SK-N-SH treated with all-trans-retinoic acid at 6 μM for 48 hours (cell line): ENCODE results near the gene SLC17A5.
A peak's percentile ranks its signal among the peaks of the same experiment; 100 is the strongest.

Experiments
- ATAC-seq: fragments of 200-7000 bp; cut with Tn5 transposase; 3 replicates; pipeline ENCODE4 v1.9.1; 2020; ENCODE audit warnings: mild to moderate bottlenecking, moderate library complexity
- ARNTL ChIP-seq: fragments of 450-650 bp; formaldehyde crosslinking; IDR thresholded peaks from 2 replicates; pipeline ENCODE4 v1.5.0; 2020; ENCODE audit warnings: low read depth, mild to moderate bottlenecking, moderate library complexity, borderline replicate concordance
- BACH2 ChIP-seq: fragments of 250-450 bp; sonication (Bioruptor Pico); IDR thresholded peaks from 2 replicates; pipeline ENCODE4 v1.9.0; 2021; ENCODE audit warnings: mild to moderate bottlenecking, borderline replicate concordance
- CREB5 ChIP-seq: fragments of 250-450 bp; sonication (Bioruptor Pico); IDR thresholded peaks from 2 replicates; pipeline ENCODE4 v1.5.1; 2020; ENCODE audit warnings: low read depth, mild to moderate bottlenecking, moderate library complexity
- CSDC2 ChIP-seq: fragments of 250-450 bp; sonication (Bioruptor Pico); IDR thresholded peaks from 2 replicates; pipeline ENCODE4 v1.5.0; 2020; ENCODE audit warnings: mild to moderate bottlenecking, moderate library complexity
- CSRNP3 ChIP-seq: fragments of 250-450 bp; sonication (Bioruptor Pico); IDR thresholded peaks from 2 replicates; pipeline ENCODE4 v1.5.1; 2021; ENCODE audit warnings: mild to moderate bottlenecking, moderate library complexity
- ESRRG ChIP-seq: fragments of 250-450 bp; sonication (Bioruptor Pico); IDR thresholded peaks from 2 replicates; pipeline ENCODE4 v1.6.1; 2021; ENCODE audit warnings: mild to moderate bottlenecking
- GLIS3 ChIP-seq: fragments of 250-450 bp; sonication (Bioruptor Pico); IDR thresholded peaks from 2 replicates; pipeline ENCODE4 v1.5.0; 2020; ENCODE audit warnings: mild to moderate bottlenecking, moderate library complexity
- ISL1 ChIP-seq: fragments of 250-450 bp; sonication (Bioruptor Pico); IDR thresholded peaks from 2 replicates; pipeline ENCODE4 v2.1.2; 2022; ENCODE audit warnings: mild to moderate bottlenecking, moderate library complexity
- OSR1 ChIP-seq: fragments of 250-450 bp; sonication (Bioruptor Pico); IDR thresholded peaks from 2 replicates; pipeline ENCODE4 v1.8.0; 2022; ENCODE audit warnings: moderate library complexity, mild to moderate bottlenecking, inconsistent platforms
- PPARA ChIP-seq: fragments of 250-450 bp; sonication (Bioruptor Pico); IDR thresholded peaks from 2 replicates; pipeline ENCODE4 v1.5.0; 2020; ENCODE audit warnings: mild to moderate bottlenecking, borderline replicate concordance
- RARB ChIP-seq: fragments of 250-450 bp; sonication (Bioruptor Pico); IDR thresholded peaks from 2 replicates; pipeline ENCODE4 v1.8.0; 2021; ENCODE audit warnings: mild to moderate bottlenecking, moderate library complexity
- SNAI2 ChIP-seq: fragments of 250-450 bp; sonication (Bioruptor Pico); IDR thresholded peaks from 2 replicates; pipeline ENCODE4 v1.5.0; 2020; ENCODE audit warnings: mild to moderate bottlenecking, moderate library complexity
- TCF4 ChIP-seq: fragments of 250-450 bp; sonication (Bioruptor Pico); IDR thresholded peaks from 2 replicates; pipeline ENCODE4 v1.8.0; 2021; ENCODE audit warnings: mild to moderate bottlenecking, moderate library complexity, borderline replicate concordance
- TOX ChIP-seq: fragments of 250-450 bp; sonication (Bioruptor Pico); IDR thresholded peaks from 2 replicates; pipeline ENCODE4 v1.8.0; 2021; ENCODE audit warnings: mild to moderate bottlenecking, moderate library complexity, borderline replicate concordance
- TSHZ2 ChIP-seq: fragments of 250-450 bp; sonication (Bioruptor Pico); IDR thresholded peaks from 2 replicates; pipeline ENCODE4 v1.5.0; 2020; ENCODE audit warnings: mild to moderate bottlenecking, moderate library complexity
- ZC3H10 ChIP-seq: fragments of 250-450 bp; sonication (Bioruptor Pico); IDR thresholded peaks from 2 replicates; pipeline ENCODE4 v1.5.1; 2021; ENCODE audit warnings: mild to moderate bottlenecking, moderate library complexity
- ZFP3 ChIP-seq: fragments of 250-450 bp; sonication (Bioruptor Pico); IDR thresholded peaks from 2 replicates; pipeline ENCODE4 v1.5.0; 2020; ENCODE audit warnings: mild to moderate bottlenecking, moderate library complexity
- ZFP30 ChIP-seq: fragments of 450-650 bp; formaldehyde crosslinking; IDR thresholded peaks from 2 replicates; pipeline ENCODE4 v1.5.0; 2022; ENCODE audit warnings: mild to moderate bottlenecking, moderate library complexity
- ZNF565 ChIP-seq: fragments of 450-650 bp; formaldehyde crosslinking; conservative IDR thresholded peaks from 2 replicates; pipeline ENCODE4 v1.5.0; 2020; ENCODE audit warnings: low read depth, mild to moderate bottlenecking, moderate library complexity
- ZNF70 ChIP-seq: fragments of 450-650 bp; formaldehyde crosslinking; IDR thresholded peaks from 2 replicates; pipeline ENCODE4 v1.5.0; 2020; ENCODE audit warnings: mild to moderate bottlenecking, moderate library complexity
- ZNF8 ChIP-seq: fragments of 450-650 bp; formaldehyde crosslinking; IDR thresholded peaks from 2 replicates; pipeline ENCODE4 v1.5.0; 2020; ENCODE audit warnings: mild to moderate bottlenecking, moderate library complexity
- TF ChIP-seq, protein P1 (sequence below): fragments of 250-450 bp; sonication (Bioruptor Pico); IDR thresholded peaks from 2 replicates; pipeline ENCODE4 v1.8.0; 2020; ENCODE audit warnings: mild to moderate bottlenecking, moderate library complexity, borderline replicate concordance
- TF ChIP-seq, protein P2 (sequence below): fragments of 250-450 bp; sonication (Bioruptor Pico); IDR thresholded peaks from 2 replicates; pipeline ENCODE4 v1.8.0; 2021; ENCODE audit warnings: low read depth, mild to moderate bottlenecking, moderate library complexity, borderline replicate concordance

Gene SLC17A5

DNA sequence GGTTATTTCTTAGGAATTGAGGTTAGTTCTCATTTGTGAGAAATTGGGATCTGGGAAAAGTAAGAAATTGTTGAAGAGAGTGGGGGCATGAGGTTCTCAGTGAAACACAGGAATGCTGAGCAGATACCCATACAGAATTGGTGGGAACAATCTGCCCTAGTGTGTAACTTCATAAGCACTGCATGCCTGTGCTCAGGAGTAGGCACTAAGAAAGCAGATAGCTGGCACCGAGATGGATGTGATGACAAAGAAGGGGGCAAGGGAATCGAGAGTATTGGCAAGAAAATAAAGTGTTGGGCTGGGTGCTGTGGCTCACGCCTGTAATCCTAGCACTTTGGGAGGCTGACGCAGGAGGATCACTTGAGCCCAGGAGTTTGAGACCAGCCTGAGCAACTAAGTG is 4.0 kb downstream of the SLC17A5 start (continued):
- no peak for TF ChIP-seq TSHZ2 (CRISPR knock-in tag)
- no peak for TF ChIP-seq ARNTL
- no peak for TF ChIP-seq BACH2 (CRISPR knock-in tag)
- TF ChIP-seq ESRRG, result no peak
- no peak for TF ChIP-seq TOX (CRISPR knock-in tag)
- TF ChIP-seq, all 23 proteins: peak for 0

DNA sequence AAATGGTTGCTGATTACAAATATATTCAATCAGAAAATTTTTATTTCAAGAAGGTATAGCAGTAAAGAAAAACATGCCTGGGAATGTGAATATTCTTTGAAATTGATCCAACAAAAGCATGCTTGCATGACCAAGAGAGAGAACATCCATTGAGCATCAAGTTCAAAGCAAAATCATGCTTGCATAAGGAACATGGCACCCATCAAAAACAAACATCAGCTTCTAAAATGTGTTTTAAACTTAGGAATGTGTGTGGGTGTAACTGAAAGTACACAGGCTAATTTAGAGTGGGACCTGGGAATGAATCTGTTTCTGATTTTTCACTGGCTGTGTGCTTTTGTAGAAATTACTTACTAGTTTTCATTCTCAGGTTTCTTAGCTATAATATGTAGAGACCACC is 5.6 kb downstream of the SLC17A5 start:
- no peak for ATAC-seq
- no peak for TF ChIP-seq TCF4
- no peak for TF ChIP-seq ZC3H10 (CRISPR knock-in tag)

- TF ChIP-seq TCF4, result no peak
- no peak for TF ChIP-seq RARB
- TF ChIP-seq CSDC2 (CRISPR knock-in tag), result no peak
- no peak for TF ChIP-seq ZC3H10 (CRISPR knock-in tag)
- no peak for TF ChIP-seq ZFP3 (CRISPR knock-in tag)
- TF ChIP-seq ZNF8, result no peak
- no peak for TF ChIP-seq ZFP30
- TF ChIP-seq CREB5 (CRISPR knock-in tag), result no peak
- no peak for TF ChIP-seq CSRNP3 (CRISPR knock-in tag)
- TF ChIP-seq, protein P1, sequence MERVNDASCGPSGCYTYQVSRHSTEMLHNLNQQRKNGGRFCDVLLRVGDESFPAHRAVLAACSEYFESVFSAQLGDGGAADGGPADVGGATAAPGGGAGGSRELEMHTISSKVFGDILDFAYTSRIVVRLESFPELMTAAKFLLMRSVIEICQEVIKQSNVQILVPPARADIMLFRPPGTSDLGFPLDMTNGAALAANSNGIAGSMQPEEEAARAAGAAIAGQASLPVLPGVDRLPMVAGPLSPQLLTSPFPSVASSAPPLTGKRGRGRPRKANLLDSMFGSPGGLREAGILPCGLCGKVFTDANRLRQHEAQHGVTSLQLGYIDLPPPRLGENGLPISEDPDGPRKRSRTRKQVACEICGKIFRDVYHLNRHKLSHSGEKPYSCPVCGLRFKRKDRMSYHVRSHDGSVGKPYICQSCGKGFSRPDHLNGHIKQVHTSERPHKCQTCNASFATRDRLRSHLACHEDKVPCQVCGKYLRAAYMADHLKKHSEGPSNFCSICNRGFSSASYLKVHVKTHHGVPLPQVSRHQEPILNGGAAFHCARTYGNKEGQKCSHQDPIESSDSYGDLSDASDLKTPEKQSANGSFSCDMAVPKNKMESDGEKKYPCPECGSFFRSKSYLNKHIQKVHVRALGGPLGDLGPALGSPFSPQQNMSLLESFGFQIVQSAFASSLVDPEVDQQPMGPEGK (CRISPR knock-in tag), result no peak
- no peak for TF ChIP-seq ARNTL
- TF ChIP-seq GLIS3 (CRISPR knock-in tag), result no peak
- peak; percentile 24 for ATAC-seq
Measured at GRCh38 chr6:73644941-73645591, 8.7 kb downstream of the SLC17A5 start.

GRCh38 chr6:73644030-73644429 is 9.8 kb downstream of the SLC17A5 start:
- TF ChIP-seq RARB (no peak), ISL1 (no peak), ZFP3 (CRISPR knock-in tag) (no peak), GLIS3 (CRISPR knock-in tag) (no peak), ARNTL (no peak), OSR1 (CRISPR knock-in tag) (no peak), CSDC2 (CRISPR knock-in tag) (no peak), TCF4 (no peak), ZC3H10 (CRISPR knock-in tag) (no peak), TOX (CRISPR knock-in tag) (no peak), SNAI2 (no peak), PPARA (no peak), CREB5 (CRISPR knock-in tag) (no peak), BACH2 (CRISPR knock-in tag) (no peak), ZNF70 (no peak), ZNF565 (CRISPR knock-in tag) (no peak)
- TF ChIP-seq, protein P2, sequence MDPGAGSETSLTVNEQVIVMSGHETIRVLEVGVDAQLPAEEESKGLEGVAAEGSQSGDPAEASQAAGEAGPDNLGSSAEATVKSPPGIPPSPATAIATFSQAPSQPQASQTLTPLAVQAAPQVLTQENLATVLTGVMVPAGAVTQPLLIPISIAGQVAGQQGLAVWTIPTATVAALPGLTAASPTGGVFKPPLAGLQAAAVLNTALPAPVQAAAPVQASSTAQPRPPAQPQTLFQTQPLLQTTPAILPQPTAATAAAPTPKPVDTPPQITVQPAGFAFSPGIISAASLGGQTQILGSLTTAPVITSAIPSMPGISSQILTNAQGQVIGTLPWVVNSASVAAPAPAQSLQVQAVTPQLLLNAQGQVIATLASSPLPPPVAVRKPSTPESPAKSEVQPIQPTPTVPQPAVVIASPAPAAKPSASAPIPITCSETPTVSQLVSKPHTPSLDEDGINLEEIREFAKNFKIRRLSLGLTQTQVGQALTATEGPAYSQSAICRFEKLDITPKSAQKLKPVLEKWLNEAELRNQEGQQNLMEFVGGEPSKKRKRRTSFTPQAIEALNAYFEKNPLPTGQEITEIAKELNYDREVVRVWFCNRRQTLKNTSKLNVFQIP (CRISPR knock-in tag), result no peak
- TF ChIP-seq, protein P1 (CRISPR knock-in tag), result no peak
- ATAC-seq, result no peak
